ENCODE results near the gene SPTBN1. TPM values are rescaled to one million over a fixed set of nuclear protein-coding genes. Genes with fewer than 3 reads are reported as not detected.

Gene SPTBN1
- total and polyA plus RNA-seq, 9 of the 15 experiments (the other 6 are each of a cell fraction or from before 2014, with no cell fraction given): 8.9 to 66.8 (median 31.4) TPM

GRCh38 chr2:54561010-54561409 is 104.9 kb downstream of the SPTBN1 start (continued):
- no peak for TF ChIP-seq CHD7 (IDR thresholded peaks at IDR 0.05; ENCODE audit: low read depth, low read length)

Data from K562 (cell line).